ENCODE measurements around the gene TRPV5.

The TRPV5 gene

DNA sequence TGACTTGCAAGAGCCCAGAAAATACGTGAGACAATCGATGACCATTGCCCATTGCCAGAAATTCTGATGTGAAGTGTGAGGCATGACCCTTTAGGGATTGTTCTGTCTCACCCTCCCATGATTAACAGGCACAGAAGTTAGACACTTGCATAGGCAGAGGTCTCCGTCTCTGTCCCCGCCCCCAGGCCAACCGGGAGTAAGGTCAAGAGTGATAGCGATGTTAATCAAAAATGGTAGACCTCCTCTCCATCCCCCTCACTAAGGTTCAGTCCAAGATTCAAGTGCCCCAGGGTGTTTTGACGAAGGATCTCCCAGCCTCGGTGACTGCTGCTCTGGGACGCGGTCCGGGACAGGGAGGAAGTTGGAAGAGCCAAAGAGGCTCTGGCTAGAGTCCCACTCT, 25.3 kb downstream of the TRPV5 start:
- no peak for FAIRE-seq

DNA sequence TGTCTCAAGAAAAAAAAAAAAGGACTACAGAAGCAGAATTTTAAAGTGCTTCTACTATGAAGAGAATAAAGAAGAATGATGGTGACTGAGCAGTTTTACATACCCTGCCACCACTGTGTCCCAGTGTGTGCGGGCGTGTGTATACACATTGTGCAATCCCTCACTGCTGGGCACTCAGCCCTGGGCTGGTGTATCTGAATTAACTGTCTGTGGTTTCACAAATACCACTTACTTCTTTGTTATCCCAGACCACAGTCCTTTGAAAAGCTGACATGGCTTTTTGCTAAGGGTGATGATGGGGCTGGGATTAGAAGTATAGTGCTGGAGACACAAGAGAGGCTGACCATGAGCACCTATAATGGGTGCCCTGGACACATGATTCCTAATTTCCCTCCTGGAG, 26.9 kb downstream of the TRPV5 start:
- FAIRE-seq: no peak

DNA sequence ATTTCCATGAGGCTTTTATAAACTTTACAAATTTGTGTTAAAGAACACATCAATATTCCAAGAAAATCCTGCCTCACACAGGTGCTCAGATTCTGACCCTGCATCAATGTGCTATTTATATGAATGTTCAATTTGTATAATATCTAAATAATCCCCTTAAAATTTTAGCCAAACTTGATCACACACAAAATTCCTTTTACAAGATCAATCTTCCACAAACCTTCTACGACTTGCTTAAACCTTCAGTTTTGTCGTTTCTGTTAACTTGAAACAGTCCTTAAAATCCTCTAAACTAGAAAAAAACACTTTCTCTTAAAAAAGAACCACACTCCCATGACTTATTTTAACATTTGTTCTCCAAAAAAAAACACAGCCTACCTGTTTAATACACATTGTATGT, 27.8 kb downstream of the TRPV5 start:
- no peak for FAIRE-seq

DNA sequence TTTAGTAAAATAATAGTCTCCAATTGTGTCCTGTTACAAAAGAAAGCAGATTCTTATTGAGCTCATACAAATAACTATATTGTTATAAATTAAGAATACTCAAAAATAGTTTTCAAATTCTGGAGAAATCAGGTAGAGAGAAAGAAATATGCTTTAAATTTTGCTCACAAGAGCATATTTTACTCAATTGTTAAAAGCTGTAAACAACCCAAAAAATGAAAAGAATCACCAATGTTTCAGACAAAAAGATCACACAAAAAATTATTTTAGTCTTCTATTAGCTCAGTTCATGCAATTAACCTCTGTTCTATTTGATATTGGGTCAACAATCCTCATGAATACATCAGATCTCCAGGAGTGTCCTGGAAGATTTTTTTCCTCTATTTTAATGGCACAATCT, 29.4 kb downstream of the TRPV5 start:
- no peak for FAIRE-seq

GRCh38 chr7:142901426-142902259, 31.9 kb downstream of the TRPV5 start:
- no peak for FAIRE-seq

GRCh38 chr7:142899661-142900060, 33.9 kb downstream of the TRPV5 start:
- no peak for FAIRE-seq

- FAIRE-seq: no peak
Measured at GRCh38 chr7:142898377-142899170, 35.0 kb downstream of the TRPV5 start.

DNA sequence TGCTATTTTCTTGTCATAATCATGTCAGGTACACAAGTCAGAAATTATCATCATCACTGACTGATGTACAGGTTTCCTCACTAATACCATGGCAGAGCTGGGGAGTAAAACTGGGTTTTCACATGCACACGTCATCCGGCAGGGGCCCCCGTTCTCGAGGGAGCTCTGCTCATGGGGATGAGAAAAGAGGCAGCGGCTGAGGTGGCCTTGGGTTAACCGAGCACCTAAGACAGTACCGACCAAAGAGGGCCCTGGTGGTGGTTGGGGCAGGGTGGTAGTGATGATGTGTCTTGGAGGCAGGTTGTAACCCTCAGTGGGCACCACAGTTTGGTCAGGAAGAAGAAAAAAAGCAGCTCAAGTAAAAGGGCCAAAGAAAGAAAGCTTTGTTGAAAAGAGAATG, 35.9 kb downstream of the TRPV5 start:
- FAIRE-seq: no peak

DNA sequence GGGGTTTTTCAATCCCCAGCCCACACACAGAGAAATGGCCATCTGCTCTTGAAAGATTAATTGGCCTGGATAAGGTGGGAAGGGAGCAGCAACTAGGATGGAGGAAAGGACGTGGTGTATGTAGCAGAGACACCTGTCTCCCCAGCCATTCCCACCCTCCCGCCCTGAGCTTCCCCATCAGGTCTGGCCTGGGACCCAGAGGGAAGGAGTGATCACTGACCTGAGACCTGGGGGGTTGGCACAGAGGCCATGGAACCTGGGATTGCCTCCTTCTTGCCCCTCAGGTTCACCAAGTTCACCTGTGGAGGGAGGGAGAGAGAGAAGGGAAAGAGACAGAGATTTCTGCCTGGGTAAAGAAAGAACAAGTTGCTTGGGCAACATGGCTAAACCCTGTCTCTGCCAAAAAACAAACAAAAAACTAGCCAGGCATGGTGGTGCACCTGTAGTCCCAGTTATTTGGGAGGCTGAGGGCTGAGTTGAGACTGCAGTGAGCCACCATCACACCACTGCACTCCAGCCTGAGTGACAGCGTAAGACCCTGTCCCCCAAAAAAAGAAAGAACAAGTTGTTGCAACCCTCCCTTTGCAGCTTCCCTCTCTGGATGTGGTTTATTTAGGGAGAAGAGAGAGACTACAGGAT, 36.7 kb downstream of the TRPV5 start:
- no peak for FAIRE-seq

GRCh38 chr7:142896151-142896550, 37.4 kb downstream of the TRPV5 start:
- no peak for FAIRE-seq

DNA sequence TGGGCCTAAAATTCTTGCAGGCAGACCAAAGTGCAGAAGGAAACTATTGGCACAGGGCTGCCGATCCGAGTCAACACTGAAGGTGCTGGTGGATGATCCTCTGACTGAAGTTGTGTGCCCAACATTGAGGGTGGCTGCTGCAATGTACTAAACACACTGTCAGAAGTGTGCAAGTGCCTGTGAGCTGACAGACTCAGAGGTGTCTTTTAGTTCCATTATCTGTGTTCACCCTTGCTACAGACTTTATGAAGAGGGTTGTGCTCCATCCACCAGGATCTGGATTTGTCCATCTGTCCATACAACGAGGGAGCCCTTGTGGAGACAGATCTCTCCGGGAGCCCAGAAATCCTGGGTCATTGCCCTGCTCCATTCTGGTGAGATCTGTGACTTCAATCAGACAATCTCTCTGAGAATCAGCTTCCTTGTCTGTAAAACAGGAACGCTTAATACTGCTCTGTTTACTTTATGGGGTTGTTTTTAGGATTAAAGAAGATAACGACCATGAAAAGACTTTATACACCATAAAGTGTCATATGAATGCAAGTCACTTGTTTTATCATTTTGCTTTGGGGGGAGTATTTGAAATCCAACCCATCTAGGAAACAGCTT, 38.5 kb downstream of the TRPV5 start:
- no peak for FAIRE-seq

- FAIRE-seq: no peak
Measured at GRCh38 chr7:142894112-142894984, 39.2 kb downstream of the TRPV5 start.

DNA sequence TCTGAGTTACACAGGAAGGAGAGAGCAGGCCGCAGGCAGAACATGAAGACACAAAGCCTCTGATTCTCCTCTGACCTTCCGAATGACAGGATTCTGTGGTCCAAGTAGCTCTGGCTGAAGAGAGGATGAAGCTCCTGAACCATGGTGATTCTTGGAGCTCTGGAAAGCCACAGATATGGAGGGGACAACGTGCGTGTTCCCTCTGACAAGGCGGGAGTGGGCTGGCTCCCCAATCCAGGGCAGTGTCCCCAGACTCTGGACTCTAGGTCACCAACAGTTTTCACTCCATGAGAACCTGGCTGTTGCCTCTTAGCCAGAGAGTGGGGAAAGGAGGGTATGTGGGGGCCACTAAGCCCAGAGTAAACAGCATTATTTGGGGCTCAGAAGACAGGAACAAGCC, 40.6 kb downstream of the TRPV5 start:
- FAIRE-seq: no peak

DNA sequence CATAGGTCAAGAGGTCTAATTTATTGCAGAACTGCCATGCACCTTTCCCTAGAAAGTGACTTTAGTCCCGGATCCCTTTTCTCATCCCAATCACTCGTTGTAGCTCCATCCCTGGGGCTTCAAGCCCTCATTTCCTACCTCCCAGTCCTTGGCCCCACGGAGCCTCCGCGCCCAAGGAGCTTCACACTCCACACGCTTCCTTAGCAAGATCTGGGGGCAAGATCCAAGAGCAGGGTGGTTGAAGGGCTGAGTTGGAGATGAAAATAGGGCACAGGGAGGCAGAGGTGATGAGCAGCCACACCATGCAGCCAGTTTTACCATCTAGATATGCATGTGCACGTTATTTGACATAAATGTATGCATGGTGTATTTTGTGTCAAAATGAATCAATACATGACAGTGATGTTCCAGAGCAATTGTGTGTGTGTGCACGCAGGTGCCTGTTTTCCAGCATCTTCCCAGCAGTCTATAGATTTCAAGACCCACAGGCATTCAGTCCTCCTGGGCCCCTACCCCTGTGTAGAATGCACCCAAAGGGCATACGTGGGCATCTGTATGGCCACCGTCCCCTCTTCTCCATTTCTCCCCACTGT, 42.0 kb downstream of the TRPV5 start:
- FAIRE-seq: no peak

DNA sequence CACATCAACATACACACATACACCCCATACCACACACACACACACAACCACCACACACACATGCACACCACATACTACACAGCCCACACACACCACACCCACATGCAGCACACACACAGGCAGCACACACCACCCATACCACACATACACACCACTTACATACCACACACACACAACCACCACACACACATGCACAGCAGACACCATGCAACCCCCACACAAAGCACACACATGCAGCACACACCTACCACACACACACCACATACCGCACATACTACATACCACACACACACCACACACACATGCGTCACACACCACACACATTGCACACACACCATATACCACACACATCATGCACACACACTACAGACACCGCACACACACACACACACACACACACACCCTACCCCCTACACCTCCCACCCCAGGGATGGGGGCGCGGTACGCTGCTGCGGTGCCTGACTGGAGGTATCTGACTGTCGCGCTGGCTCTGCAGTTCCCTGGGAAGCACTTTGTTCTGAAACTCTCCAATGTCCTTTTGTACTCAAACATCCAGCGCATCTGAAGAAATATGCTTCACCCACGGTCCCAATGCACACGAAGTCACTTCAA, 42.6 kb downstream of the TRPV5 start:
- no peak for FAIRE-seq

DNA sequence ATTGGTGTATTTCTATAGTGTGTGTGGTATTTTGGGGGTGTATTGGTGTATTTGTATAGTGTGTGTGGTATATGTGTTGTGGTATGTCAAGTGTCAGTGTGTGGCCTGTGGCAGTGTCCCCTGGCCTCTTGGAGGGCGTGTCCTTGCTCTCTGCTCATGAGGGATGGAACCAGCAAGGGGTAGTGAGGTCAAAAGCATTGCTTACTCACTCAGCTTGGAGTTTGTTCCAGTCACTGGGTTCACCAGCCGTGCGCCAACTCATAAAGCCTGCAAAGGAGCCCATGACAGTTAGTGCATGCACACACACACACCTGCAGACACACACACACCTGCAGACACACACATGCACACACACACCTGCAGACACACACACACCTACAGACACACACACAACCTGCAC, 43.7 kb downstream of the TRPV5 start:
- FAIRE-seq: no peak

DNA sequence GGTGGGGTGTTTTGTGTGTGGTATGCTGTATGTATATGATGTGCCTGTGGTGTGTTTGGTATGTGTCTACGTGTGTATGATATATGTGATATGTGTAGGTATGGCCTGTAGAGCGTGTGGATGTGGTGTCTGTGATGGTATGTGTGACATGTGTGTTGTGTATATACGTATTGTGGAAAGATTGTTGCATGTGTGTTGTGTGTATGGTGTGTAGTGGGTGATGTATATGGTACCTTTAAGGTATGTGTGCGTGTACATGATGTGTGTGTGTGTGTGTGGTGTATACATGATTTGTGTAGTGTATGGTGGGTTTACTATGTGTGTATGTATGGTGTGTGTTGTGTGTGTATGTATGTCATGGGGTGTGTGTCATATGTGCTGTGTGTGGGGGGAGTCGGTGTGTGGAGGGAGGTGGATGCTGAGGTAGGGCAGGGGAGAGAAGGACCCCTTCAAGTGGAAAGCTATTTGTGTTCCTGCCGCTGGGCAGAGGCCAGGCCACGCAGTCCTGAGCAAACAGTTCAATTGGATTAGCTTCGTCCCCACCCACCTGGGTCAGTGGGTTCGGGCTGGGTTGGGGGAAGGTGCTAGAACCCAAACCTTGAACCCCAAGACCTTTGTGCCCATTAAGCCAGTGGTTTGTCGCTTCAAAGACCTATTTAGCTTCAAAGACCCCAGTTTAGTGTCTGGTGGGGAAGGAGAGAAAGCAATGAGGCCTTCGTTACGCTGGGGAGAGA, 46.1 kb downstream of the TRPV5 start:
- FAIRE-seq: no peak

- FAIRE-seq: no peak
Measured at GRCh38 chr7:142886866-142887265, 46.7 kb downstream of the TRPV5 start.

DNA sequence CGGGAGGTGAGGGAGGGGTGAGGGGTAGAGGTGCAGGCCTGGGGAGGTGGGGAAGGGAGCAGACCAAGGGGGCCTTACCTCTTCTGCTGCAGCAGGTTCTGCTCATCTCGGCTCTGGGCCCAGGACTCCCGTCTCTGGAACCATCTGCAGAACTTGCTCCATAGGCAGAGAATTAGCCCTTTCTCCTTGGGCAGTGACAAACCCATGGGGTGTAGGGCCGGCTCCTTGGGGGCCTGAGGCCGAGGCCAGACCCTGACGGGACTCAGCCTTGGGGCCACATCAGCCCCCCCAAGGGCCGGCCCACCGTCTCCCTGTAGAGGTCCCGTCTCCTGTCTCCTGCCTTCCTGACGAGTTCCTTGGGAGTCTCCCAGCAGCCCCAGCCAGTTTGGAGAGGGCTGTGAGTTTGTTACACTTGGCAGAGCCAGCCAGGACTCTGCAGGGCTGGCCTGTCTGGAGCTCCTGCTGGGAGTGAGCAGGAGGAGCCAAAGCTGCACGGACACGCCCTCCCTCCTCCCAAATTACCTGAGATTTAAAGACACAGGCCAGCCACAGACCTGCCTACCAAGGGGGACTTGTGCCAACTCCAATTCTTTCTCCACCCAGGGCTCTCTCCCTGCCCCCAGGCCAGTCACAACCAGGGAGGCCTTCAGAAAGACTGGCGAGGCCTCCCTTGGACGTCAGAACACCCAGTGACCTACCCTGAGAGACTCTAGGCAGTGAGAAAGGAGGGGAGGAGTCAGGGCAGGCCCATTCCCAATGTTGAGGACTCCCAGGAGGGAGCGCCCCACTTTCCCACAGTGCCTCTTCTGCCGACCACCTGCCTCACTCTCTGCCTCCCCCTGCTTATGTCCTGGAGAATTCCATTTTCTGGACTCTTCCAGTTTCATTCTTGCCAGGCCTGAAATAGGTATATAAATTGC, 48.0 kb downstream of the TRPV5 start, which contains the start of gene TRPV6:
Gene TRPV6 (minus strand): TSS at position 435 of the 920 bp plus-strand sequence.
- no peak for FAIRE-seq

Data from endometrium (tissue), 2 donors.